GM12891 (cell line): ENCODE data around the gene IDH2.

Experiments
- PAX5 ChIP-seq: IDR thresholded peaks from 2 replicates; pipeline ENCODE4 v1.6.1; 2011; ENCODE audit warnings: low read length, moderate library complexity, mild to moderate bottlenecking; ENCODE audit not compliant: insufficient read depth, severe bottlenecking
- POLR2A ChIP-seq: IDR thresholded peaks from 2 replicates; pipeline ENCODE4 v1.6.1; 2011; ENCODE audit warnings: low read depth, low read length, control low read depth
- POLR2AphosphoS5 ChIP-seq: IDR thresholded peaks from 2 replicates; pipeline ENCODE4 v1.6.1; 2011; ENCODE audit warnings: low read depth, low read length, control low read depth
- SPI1 ChIP-seq: IDR thresholded peaks from 2 replicates; pipeline ENCODE4 v1.6.1; 2011; ENCODE audit warnings: low read depth, low read length, control low read depth
- TAF1 ChIP-seq: IDR thresholded peaks from 2 replicates; pipeline ENCODE4 v1.6.1; 2011; ENCODE audit warnings: low read depth, low read length, control low read depth

DNA sequence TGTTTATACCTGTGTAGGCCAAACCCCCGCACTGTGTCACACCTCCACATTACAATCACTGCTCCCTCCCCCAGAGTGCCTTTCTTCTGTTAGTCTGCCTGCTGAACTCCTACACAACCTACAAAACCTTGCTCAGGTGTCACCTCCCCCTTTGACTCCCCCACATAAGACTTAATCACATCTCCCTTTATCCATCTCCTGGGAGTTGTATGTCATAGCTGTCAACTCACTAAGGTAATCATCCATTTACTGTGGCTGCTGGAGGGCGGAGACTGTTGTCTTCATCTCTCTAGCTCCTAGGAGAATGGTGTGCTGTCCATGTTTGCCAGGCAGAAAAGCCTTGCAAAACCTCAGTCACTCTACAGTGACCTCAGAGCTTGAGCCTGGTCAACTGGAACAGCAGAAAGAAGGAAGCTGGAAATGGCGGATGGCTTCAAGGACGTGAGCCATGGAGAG lies 57.3 kb downstream of the IDH2 start:
- TF ChIP-seq SPI1 (no peak), POLR2AphosphoS5 (no peak), POLR2A (no peak), TAF1 (no peak), PAX5 (no peak)
